ENCODE measurements around the gene PLD1. TPM values are rescaled to one million over a fixed set of nuclear protein-coding genes. Genes with fewer than 3 reads are reported as not detected.
A peak's percentile ranks its signal among the peaks of the same experiment; 100 is the strongest.

The PLD1 gene
- total RNA-seq, 1 donor from 2014 or later: 59.7 TPM

- no peak for DNase-seq (ENCODE audit: low spot score)
These were observed 13.5 kb downstream of the PLD1 start for GRCh38 chr3:171796625-171797264.

- DNase-seq (ENCODE audit: low spot score): no peak
These were observed 17.8 kb downstream of the PLD1 start for GRCh38 chr3:171792531-171792930.

- no peak for DNase-seq (ENCODE audit: low spot score)
These were observed 18.6 kb downstream of the PLD1 start for GRCh38 chr3:171791692-171792076.

- no peak for DNase-seq (ENCODE audit: low spot score)
These were observed 19.2 kb downstream of the PLD1 start for GRCh38 chr3:171790898-171791691.

GRCh38 chr3:171790574-171790897, 19.7 kb downstream of the PLD1 start:
- DNase-seq (ENCODE audit: low spot score): no peak

- DNase-seq (ENCODE audit: low spot score): no peak
These were observed 20.4 kb downstream of the PLD1 start for GRCh38 chr3:171789759-171790505.

GRCh38 chr3:171788546-171789351, 21.5 kb downstream of the PLD1 start:
- DNase-seq (ENCODE audit: low spot score): peak; percentile 25

- DNase-seq (ENCODE audit: low spot score): no peak
These were observed 23.3 kb downstream of the PLD1 start for GRCh38 chr3:171786997-171787396.

GRCh38 chr3:171784937-171785336, 25.3 kb downstream of the PLD1 start:
- no peak for DNase-seq (ENCODE audit: low spot score)

GRCh38 chr3:171784387-171784786, 25.9 kb downstream of the PLD1 start:
- no peak for DNase-seq (ENCODE audit: low spot score)

GRCh38 chr3:171783626-171784025, 26.7 kb downstream of the PLD1 start:
- DNase-seq (ENCODE audit: low spot score): no peak

- no peak for DNase-seq (ENCODE audit: low spot score)
These were observed 27.2 kb downstream of the PLD1 start for GRCh38 chr3:171783086-171783485.

- no peak for DNase-seq (ENCODE audit: low spot score)
These were observed 27.7 kb downstream of the PLD1 start for GRCh38 chr3:171782617-171783016.

GRCh38 chr3:171781711-171782127, 28.6 kb downstream of the PLD1 start:
- no peak for DNase-seq (ENCODE audit: low spot score)

GRCh38 chr3:171778493-171778892, 31.8 kb downstream of the PLD1 start:
- no peak for DNase-seq (ENCODE audit: low spot score)

- no peak for DNase-seq (ENCODE audit: low spot score)
These were observed 32.7 kb downstream of the PLD1 start for GRCh38 chr3:171777596-171777995.

GRCh38 chr3:171776839-171777583, 33.3 kb downstream of the PLD1 start:
- DNase-seq (ENCODE audit: low spot score): no peak

- DNase-seq (ENCODE audit: low spot score): no peak
These were observed 33.9 kb downstream of the PLD1 start for GRCh38 chr3:171776411-171776810.

- DNase-seq (ENCODE audit: low spot score): no peak
These were observed 34.3 kb downstream of the PLD1 start for GRCh38 chr3:171775943-171776342.

GRCh38 chr3:171774521-171774920, 35.8 kb downstream of the PLD1 start:
- no peak for DNase-seq (ENCODE audit: low spot score)

GRCh38 chr3:171772427-171773056, 37.7 kb downstream of the PLD1 start:
- DNase-seq (ENCODE audit: low spot score): peak; percentile 80

Measured in umbilical cord (tissue), 2 donors.